Cardiac fibroblast (primary cell): Measurements from ENCODE around the gene MGLL.
"Not testable (repeated sequence)": the region's sequence is repeated elsewhere in the genome, so short reads cannot be mapped to it uniquely, and the experiment has no call there.

Experiments
- DNase-seq, 2 donors: peaks; one replicate each; pipeline versions ENCODE4 v3.0.0 to v3.0.0-alpha.2; 2010; ENCODE audit warnings: low read depth in 2 of 2
- H3K4me3 ChIP-seq, 2 donors: replicated peaks in 1 of 2; 1 replicate in 1 of 2; 2 replicates in 1 of 2; pipeline ENCODE4 v1.5.1; 2011; ENCODE audit warnings: low read depth in 2 of 2, low read length in 2 of 2, mild to moderate bottlenecking in 2 of 2, moderate library complexity in 1 of 2
- TF ChIP-seq, protein P1 (sequence below): IDR thresholded peaks from one replicate; pipeline ENCODE4 v1.5.1; 2011; ENCODE audit warnings: low read depth, mild to moderate bottlenecking, low read length, inconsistent platforms

MGLL gene

GRCh38 chr3:127655641-127656040 lies 166.7 kb downstream of the MGLL start:
- TF ChIP-seq, protein P1, sequence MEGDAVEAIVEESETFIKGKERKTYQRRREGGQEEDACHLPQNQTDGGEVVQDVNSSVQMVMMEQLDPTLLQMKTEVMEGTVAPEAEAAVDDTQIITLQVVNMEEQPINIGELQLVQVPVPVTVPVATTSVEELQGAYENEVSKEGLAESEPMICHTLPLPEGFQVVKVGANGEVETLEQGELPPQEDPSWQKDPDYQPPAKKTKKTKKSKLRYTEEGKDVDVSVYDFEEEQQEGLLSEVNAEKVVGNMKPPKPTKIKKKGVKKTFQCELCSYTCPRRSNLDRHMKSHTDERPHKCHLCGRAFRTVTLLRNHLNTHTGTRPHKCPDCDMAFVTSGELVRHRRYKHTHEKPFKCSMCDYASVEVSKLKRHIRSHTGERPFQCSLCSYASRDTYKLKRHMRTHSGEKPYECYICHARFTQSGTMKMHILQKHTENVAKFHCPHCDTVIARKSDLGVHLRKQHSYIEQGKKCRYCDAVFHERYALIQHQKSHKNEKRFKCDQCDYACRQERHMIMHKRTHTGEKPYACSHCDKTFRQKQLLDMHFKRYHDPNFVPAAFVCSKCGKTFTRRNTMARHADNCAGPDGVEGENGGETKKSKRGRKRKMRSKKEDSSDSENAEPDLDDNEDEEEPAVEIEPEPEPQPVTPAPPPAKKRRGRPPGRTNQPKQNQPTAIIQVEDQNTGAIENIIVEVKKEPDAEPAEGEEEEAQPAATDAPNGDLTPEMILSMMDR: no peak
- H3K4me3 ChIP-seq: no peak overlapping the region
- DNase-seq: peak; percentile 49 to 57

DNA sequence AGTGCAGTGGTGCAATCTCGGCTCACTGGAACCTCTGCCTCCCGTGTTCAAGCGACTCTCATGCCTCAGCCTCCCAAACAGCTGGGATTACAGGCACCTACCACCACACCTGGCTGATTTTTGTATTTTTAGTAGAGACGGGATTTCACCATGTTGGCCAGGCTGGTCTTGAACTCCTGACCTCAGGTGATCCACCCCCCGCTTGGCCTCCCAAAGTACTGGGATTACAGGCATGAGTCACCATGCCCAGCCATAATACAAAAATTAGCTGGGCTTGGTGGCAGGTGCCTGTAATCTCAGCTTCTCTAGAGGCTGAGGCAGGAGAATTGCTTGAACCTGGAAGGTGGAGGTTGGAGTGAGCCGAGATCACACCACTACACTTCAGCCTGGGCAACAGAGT lies 167.3 kb downstream of the MGLL start:
- not testable (repeated sequence) for H3K4me3 ChIP-seq

GRCh38 chr3:127654374-127654773 lies 167.9 kb downstream of the MGLL start:
- peak in 1 of 2 donors; percentile 4 for DNase-seq
- H3K4me3 ChIP-seq: no peak overlapping the region
- TF ChIP-seq, protein P1: no peak

More for the DNA sequence above, 167.3 kb downstream of the MGLL start:
- not testable (repeated sequence) for DNase-seq

DNA sequence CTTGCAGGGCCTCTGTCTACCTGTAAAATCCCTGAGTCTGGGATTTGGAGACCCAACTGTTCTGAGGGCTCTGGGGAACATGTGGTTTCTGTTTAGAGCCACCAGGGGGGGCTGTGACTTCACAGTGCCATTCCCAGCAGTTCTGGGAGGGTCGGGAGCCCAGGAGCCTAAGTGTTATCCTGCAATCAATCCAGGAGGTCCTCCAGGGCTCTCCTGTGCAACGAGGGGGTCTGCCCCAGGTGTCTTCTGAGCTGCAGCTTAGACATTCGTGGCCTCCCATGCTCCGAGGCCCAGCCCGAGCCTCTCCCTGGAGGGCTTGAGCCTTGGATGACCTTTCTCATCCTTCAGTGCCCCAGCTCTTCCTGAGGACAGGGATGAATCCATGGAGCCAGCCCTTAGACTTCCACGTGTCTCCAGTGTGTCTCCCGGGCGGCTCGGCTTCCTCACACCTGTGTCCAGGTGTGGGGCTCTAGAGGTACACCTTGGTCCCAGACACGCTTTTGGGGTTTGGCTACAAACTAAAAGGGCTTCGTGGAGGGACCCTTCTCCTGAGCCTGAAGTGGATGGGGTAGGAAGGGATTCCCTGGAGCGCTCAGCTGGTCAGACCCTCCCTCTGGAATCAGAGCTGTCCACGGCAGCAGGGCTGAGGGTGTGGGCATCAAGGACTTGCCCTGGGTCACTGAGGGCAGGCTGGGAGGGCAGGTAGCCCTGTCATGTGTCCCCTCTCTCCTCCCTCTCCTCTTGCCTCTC lies 169.9 kb downstream of the MGLL start:
- DNase-seq: peak; percentile 67 to 70
- TF ChIP-seq, protein P1: peak; percentile 88
- H3K4me3 ChIP-seq: no peak overlapping the region

- TF ChIP-seq, protein P1: no peak
- no peak for DNase-seq
- H3K4me3 ChIP-seq: no peak overlapping the region
Measured at GRCh38 chr3:127651516-127652172, 170.7 kb downstream of the MGLL start.

GRCh38 chr3:127650236-127650635 lies 172.1 kb downstream of the MGLL start:
- TF ChIP-seq, protein P1: no peak
- no peak for DNase-seq

GRCh38 chr3:127647845-127648204 lies 174.5 kb downstream of the MGLL start:
- DNase-seq: no peak
- no peak overlapping the region for H3K4me3 ChIP-seq
- TF ChIP-seq, protein P1: no peak

More at GRCh38 chr3:127650236-127650635, 172.1 kb downstream of the MGLL start:
- H3K4me3 ChIP-seq: no peak overlapping the region
